ENCODE results near the gene TNRC6C.

TNRC6C gene

DNA sequence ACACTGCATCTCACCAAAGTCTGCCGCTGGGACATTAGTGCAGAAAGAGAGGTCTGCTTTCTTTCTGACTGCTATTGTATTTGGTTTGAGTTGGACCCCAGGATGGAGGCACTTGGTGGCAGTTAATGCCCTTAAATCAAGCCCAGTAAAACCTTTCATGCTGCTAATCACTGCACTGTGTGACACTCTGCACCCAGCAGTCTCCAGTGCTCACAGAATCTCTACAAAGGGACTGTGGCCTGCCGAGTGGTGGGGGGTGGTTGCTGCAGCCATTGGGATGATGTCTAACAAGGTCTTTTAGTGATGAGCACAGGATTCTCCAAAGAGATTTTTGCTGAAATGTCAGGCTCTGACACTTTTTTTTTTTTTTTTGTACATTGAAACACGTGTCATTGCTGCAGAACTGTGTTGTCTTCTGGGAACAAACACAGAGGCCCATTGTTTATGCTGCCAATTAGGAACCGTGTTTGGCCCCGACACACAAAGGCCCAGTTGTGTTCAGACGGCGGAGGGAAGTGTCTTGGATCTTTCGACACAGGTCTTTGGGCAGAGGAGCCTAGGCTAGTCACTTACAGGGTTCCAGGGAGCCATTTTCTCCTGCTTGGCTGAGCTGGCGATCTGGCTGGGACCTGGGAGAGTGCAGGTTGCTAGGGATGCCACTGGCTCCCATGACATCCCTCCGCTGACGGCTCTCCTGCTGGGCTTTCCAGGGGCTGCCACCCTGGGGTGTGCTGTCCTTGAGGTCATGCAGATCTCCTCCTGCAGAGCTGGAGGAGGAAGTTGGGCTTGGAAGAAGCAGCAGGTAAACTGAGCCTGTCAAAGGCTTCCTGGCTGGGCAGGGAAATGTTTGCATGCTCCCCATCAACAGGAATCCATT is 16.2 kb upstream of the TNRC6C start:
- peaks cover 3% of the 10 kb centered on the region for H3K4me1 ChIP-seq (ENCODE audit: insufficient read depth, low read length)
- H3K4me3 ChIP-seq (ENCODE audit: low read length), result no peak overlapping the region
- no peaks in the 10 kb centered on the region for H3K9me3 ChIP-seq (ENCODE audit: low read length)
- no peaks in the 10 kb centered on the region for H3K36me3 ChIP-seq (ENCODE audit: insufficient read depth, low read length)
- no peak overlapping the region for H2AFZ ChIP-seq (ENCODE audit: low read depth, low read length)
- H3K27me3 ChIP-seq (ENCODE audit: insufficient read depth, low read length), result no peaks in the 10 kb centered on the region

DNA sequence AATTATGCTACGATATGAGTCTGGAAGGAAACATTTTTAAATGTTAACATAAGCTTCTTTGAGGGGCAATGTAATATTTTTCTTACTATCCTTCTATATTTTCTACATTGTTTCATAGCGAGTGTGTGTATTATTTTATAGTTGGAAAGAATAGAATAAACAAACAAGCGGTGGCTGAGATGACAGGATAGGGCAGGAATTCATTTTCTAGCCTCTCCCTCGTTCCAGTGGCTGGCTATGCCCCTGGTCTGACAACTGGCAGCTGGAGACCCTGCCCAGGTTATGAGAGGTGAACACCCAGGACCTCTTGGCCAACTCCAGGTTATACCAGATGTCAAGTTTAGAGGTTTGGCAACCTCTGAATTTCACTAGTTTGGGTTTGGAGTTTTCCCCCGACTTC is 14.5 kb upstream of the TNRC6C start:
- no peaks in the 10 kb centered on the region for H3K9me3 ChIP-seq (ENCODE audit: low read length)
- no peak overlapping the region for H3K4me3 ChIP-seq (ENCODE audit: low read length)
- peaks cover 3% of the 10 kb centered on the region for H3K4me1 ChIP-seq (ENCODE audit: insufficient read depth, low read length)
- H2AFZ ChIP-seq (ENCODE audit: low read depth, low read length), result no peak overlapping the region
- no peaks in the 10 kb centered on the region for H3K36me3 ChIP-seq (ENCODE audit: insufficient read depth, low read length)
- H3K27me3 ChIP-seq (ENCODE audit: insufficient read depth, low read length), result no peaks in the 10 kb centered on the region

GRCh38 chr17:77944390-77945222 is 13.9 kb upstream of the TNRC6C start:
- no peak overlapping the region for H2AFZ ChIP-seq (ENCODE audit: low read depth, low read length)
- no peak overlapping the region for H3K4me3 ChIP-seq (ENCODE audit: low read length)
- H3K36me3 ChIP-seq (ENCODE audit: insufficient read depth, low read length), result no peaks in the 10 kb centered on the region
- no peaks in the 10 kb centered on the region for H3K9me3 ChIP-seq (ENCODE audit: low read length)
- no peaks in the 10 kb centered on the region for H3K27me3 ChIP-seq (ENCODE audit: insufficient read depth, low read length)
- peaks cover 3% of the 10 kb centered on the region for H3K4me1 ChIP-seq (ENCODE audit: insufficient read depth, low read length)

DNA sequence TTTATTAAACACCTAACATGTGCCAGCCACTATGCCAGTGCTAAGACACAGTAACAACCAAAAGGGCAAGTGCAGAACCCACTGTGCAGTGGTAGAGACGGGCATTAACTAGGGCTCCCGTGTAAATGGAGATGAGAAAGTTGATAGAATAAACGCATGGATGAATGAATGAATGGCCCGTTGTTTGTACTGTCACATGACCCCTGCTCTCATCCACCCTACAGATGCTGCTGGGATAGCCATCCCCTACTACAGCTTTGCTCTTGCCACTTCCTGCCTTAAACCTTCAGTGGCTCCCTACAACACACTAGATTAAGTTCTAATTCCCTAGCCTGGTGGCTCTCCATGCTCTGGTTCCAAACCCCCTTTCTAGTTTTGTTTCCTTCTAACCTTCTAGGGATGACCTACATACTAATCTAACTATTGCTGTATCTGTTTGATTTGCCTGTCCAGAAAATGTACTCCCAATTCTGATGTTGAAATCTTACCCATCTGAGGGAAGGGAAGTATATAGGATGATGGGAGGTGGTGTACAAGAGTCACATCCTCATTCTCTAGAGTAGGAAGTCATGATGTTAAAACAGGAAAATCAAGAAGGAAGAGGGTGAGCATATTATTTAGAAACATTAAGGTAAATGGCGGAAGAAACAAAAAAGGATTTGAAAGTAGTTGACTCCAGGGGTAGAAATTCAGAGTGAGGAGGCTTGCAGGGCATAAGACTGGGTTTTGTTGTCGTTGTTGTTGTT is 11.4 kb upstream of the TNRC6C start:
- H3K4me3 ChIP-seq (ENCODE audit: low read length), result no peak overlapping the region
- peaks cover 3% of the 10 kb centered on the region for H3K4me1 ChIP-seq (ENCODE audit: insufficient read depth, low read length)
- H3K36me3 ChIP-seq (ENCODE audit: insufficient read depth, low read length), result no peaks in the 10 kb centered on the region
- peaks cover 7% of the 10 kb centered on the region for H3K27me3 ChIP-seq (ENCODE audit: insufficient read depth, low read length)
- no peak overlapping the region for H2AFZ ChIP-seq (ENCODE audit: low read depth, low read length)
- no peaks in the 10 kb centered on the region for H3K9me3 ChIP-seq (ENCODE audit: low read length)

- H2AFZ ChIP-seq (ENCODE audit: low read depth, low read length), result peak overlapping the region; percentile 78
- peak overlapping the region; percentile 42 for H3K4me3 ChIP-seq (ENCODE audit: low read length)
- H3K4me1 ChIP-seq (ENCODE audit: insufficient read depth, low read length), result no peaks in the 10 kb centered on the region
- H3K36me3 ChIP-seq (ENCODE audit: insufficient read depth, low read length), result no peaks in the 10 kb centered on the region
- no peaks in the 10 kb centered on the region for H3K9me3 ChIP-seq (ENCODE audit: low read length)
- H3K27me3 ChIP-seq (ENCODE audit: insufficient read depth, low read length), result peaks cover 18% of the 10 kb centered on the region
These were observed 9.8 kb upstream of the TNRC6C start for GRCh38 chr17:77948690-77949114.

DNA sequence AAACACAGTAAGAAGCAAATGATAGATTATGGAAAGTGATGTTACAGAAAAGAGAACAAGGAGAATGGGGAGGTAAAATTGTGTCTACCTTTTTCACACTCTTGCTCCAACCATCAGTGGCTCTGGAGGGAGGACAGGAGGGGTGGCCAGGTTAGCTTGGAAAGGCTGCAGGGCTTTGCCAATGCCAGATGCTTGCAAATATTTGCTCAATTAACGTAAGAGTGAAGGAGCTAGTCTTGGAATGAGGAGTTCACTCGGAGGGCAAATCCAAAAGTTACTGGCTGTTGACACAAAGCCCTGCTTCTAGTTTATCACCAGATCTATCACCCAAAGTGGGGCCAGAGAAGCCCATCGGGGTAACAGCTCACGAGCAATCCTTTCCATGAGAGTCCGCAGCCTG is 7.4 kb upstream of the TNRC6C start:
- no peaks in the 10 kb centered on the region for H3K36me3 ChIP-seq (ENCODE audit: insufficient read depth, low read length)
- no peaks in the 10 kb centered on the region for H3K4me1 ChIP-seq (ENCODE audit: insufficient read depth, low read length)
- H3K9me3 ChIP-seq (ENCODE audit: low read length), result no peaks in the 10 kb centered on the region
- no peak overlapping the region for H3K4me3 ChIP-seq (ENCODE audit: low read length)
- peaks cover 27% of the 10 kb centered on the region for H3K27me3 ChIP-seq (ENCODE audit: insufficient read depth, low read length)
- H2AFZ ChIP-seq (ENCODE audit: low read depth, low read length), result no peak overlapping the region

DNA sequence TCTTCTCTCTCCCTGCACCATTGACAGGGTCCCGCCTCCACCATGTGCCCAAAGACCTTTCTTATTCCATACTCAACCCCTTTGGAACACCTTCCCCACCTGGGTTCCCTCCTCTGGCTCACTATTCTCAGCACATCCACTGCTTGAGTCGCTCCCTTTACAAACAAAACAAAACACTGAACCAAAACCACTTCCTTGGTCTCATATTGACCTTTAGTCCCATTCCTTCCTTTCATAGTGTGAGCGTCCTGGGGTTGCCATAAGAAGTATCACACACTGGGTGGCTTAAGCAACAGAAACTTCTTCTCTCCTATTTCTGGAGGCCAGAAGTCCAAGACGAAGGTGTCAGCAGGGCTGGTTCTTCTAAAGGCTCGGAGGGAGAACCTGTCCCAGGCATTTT is 6.1 kb upstream of the TNRC6C start:
- Histone ChIP-seq H3K4me3 (ENCODE audit: low read length) (no peak overlapping the region), H3K27me3 (ENCODE audit: insufficient read depth, low read length) (peaks cover 38% of the 10 kb centered on the region), H3K4me1 (ENCODE audit: insufficient read depth, low read length) (peaks cover 3% of the 10 kb centered on the region)

DNA sequence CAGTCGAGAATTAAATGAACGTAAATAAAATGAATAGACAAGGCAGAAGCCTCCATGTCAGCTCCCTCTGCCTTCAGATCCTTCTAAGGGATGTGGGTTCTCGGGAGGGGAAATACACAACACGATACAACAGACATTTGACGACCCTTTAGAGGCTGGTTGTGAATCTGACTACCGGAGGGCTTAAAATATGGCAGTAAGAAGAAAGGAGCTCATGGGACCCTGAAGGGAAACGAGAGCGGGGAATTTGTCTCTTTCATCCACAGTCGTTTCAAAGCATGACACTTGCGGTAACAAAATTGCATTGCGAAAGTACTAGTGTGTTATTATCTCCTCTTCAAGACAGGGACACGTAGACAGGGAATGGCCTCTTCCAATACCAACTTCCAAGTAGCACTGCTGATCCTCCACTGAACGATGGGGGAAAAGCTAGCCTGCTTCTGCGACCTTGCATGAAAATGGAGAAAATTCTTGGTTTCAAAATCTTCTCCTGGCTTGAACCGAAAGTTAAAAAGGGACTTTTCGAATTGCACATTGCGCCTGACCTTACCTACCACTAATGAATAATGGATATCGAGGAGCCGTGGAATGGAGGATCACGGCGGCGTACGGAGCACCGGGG is 1.2 kb upstream of the TNRC6C start:
- Histone ChIP-seq H3K36me3 (ENCODE audit: insufficient read depth, low read length) (no peaks in the 10 kb centered on the region), H3K4me1 (ENCODE audit: insufficient read depth, low read length) (peaks cover 21% of the 10 kb centered on the region), H3K4me3 (ENCODE audit: low read length) (peak overlapping the region; percentile 63), H3K9me3 (ENCODE audit: low read length) (no peaks in the 10 kb centered on the region), H2AFZ (ENCODE audit: low read depth, low read length) (peak overlapping the region; percentile 57), H3K27me3 (ENCODE audit: insufficient read depth, low read length) (peaks cover 31% of the 10 kb centered on the region)

More for the DNA sequence above, 6.1 kb upstream of the TNRC6C start:
- Histone ChIP-seq H3K36me3 (ENCODE audit: insufficient read depth, low read length) (no peaks in the 10 kb centered on the region), H2AFZ (ENCODE audit: low read depth, low read length) (no peak overlapping the region), H3K9me3 (ENCODE audit: low read length) (no peaks in the 10 kb centered on the region)

DNA sequence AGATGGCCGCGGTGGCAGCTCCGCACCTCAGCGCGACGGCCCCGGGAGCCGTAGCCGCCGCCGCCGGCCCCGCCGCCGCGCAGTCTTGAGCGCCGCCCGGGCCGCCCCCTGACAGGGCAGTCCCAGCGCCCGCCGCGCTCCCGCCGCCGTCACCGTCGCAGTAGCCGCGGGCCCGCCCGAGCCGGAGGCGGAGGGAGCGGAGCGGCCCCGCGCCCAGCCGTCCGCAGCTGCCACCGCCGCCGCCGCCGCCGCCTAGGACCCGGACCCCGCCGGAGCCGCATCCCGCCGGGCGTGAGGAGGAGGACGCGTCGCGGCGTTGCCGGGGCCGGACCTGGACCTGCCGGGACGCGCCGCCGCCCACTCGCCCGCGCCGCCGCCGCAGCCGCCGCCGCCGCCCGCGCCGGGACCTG is 218 bp downstream of the TNRC6C start:
- Histone ChIP-seq H3K27me3 (ENCODE audit: insufficient read depth, low read length) (peaks cover 20% of the 10 kb centered on the region), H3K4me3 (ENCODE audit: low read length) (peak overlapping the region; percentile 83), H3K9me3 (ENCODE audit: low read length) (no peaks in the 10 kb centered on the region), H3K4me1 (ENCODE audit: insufficient read depth, low read length) (peaks cover 35% of the 10 kb centered on the region), H3K36me3 (ENCODE audit: insufficient read depth, low read length) (no peaks in the 10 kb centered on the region), H2AFZ (ENCODE audit: low read depth, low read length) (no peak overlapping the region)

GRCh38 chr17:77959126-77959925 is 823 bp downstream of the TNRC6C start:
- Histone ChIP-seq H3K9me3 (ENCODE audit: low read length) (no peaks in the 10 kb centered on the region), H3K36me3 (ENCODE audit: insufficient read depth, low read length) (no peaks in the 10 kb centered on the region), H3K27me3 (ENCODE audit: insufficient read depth, low read length) (peaks cover 18% of the 10 kb centered on the region), H3K4me1 (ENCODE audit: insufficient read depth, low read length) (peaks cover 41% of the 10 kb centered on the region), H3K4me3 (ENCODE audit: low read length) (peak overlapping the region; percentile 83), H2AFZ (ENCODE audit: low read depth, low read length) (no peak overlapping the region)

- peaks cover 48% of the 10 kb centered on the region for H3K4me1 ChIP-seq (ENCODE audit: insufficient read depth, low read length)
- H2AFZ ChIP-seq (ENCODE audit: low read depth, low read length), result no peak overlapping the region
- no peaks in the 10 kb centered on the region for H3K9me3 ChIP-seq (ENCODE audit: low read length)
- H3K27me3 ChIP-seq (ENCODE audit: insufficient read depth, low read length), result peaks cover 13% of the 10 kb centered on the region
- H3K4me3 ChIP-seq (ENCODE audit: low read length), result peak overlapping the region; percentile 83
- no peaks in the 10 kb centered on the region for H3K36me3 ChIP-seq (ENCODE audit: insufficient read depth, low read length)
These were observed 1.5 kb downstream of the TNRC6C start for GRCh38 chr17:77959926-77960521.

All from neuron (in vitro differentiated cells).